ENCODE data around the gene TMEM126B.

DNA sequence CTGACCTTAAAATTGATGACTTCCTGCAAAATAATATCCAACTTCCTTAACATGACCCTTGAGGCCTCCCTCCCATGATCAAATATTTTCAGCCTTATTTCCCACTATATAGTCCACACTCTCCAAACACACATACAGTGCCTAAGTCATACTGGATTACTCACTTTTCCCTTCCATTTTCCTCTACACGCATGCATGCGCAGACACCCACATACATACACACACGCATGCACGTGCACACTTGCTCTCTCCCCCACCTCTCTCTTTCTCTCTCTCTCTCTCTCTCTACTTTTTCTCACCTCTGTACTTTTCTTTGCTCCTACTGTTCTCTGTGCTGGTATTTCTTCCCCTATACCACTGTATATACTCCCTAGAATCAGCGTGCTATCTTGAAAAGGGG is 29.3 kb upstream of the TMEM126B start:
- TF ChIP-seq, protein P1, sequence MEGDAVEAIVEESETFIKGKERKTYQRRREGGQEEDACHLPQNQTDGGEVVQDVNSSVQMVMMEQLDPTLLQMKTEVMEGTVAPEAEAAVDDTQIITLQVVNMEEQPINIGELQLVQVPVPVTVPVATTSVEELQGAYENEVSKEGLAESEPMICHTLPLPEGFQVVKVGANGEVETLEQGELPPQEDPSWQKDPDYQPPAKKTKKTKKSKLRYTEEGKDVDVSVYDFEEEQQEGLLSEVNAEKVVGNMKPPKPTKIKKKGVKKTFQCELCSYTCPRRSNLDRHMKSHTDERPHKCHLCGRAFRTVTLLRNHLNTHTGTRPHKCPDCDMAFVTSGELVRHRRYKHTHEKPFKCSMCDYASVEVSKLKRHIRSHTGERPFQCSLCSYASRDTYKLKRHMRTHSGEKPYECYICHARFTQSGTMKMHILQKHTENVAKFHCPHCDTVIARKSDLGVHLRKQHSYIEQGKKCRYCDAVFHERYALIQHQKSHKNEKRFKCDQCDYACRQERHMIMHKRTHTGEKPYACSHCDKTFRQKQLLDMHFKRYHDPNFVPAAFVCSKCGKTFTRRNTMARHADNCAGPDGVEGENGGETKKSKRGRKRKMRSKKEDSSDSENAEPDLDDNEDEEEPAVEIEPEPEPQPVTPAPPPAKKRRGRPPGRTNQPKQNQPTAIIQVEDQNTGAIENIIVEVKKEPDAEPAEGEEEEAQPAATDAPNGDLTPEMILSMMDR (IDR thresholded peaks at IDR 0.05), result no peak
- TF ChIP-seq POLR2A (IDR thresholded peaks at IDR 0.05), result no peak
